NOMO-1 (cell line): ENCODE results near the gene C1QTNF12.
"Not testable (repeated sequence)": the region's sequence is repeated elsewhere in the genome, so short reads cannot be mapped to it uniquely, and the experiment has no call there.

Source experiments
- DNase-seq, 2 experiments: peaks; one replicate each; lab custom pipeline; 2025; ENCODE audit not compliant: unreplicated experiment in 2 of 2; lab: John Stamatoyannopoulos, UW

Gene C1QTNF12

GRCh38 chr1:1259951-1260600 lies 13.6 kb upstream of the C1QTNF12 start:
- DNase-seq, result peak; percentile 70 to 78

DNA sequence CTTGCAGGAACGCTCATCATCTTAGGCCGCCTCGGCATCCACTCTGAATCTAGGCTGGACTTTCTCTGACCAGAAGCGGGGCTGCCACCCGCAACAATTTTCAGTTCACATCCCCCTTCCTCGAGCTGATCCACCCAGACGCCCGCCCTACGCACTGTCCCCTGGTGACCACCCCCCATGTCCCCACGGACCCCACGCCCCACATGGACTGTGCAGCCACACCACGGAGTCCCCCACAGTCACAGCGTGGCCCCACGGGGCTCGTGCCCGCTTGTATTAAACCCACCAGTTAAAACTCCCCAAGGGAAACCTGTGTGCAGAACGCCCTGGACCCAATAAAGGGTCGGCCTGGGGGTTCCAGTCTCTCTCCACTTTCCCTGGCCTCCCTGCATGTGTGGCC lies 13.0 kb upstream of the C1QTNF12 start:
- DNase-seq, result no peak

- DNase-seq, result no peak
Measured at GRCh38 chr1:1259119-1259488, 12.6 kb upstream of the C1QTNF12 start.

GRCh38 chr1:1256956-1257871 lies 10.7 kb upstream of the C1QTNF12 start:
- DNase-seq, result no peak

DNA sequence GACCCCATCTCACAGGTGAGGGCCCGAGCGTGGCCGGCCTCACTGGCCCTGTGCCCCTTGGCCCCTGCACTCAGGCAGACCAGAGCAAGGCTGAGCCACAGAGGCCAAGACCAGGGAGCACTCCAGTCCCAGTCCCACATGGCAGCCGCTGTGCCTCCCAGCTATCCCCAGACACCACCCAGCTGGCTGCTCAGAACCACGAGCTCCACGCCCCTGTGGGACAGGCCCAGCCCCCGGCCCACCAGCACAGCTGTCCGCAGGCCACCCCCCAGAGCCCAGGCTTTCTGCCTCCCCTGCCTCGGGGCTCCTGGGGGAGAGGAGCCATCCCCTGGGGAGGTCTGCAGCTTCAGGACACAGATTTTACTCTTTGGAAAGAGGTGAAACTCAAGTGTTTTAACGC lies 9.1 kb upstream of the C1QTNF12 start:
- no peak for DNase-seq

DNA sequence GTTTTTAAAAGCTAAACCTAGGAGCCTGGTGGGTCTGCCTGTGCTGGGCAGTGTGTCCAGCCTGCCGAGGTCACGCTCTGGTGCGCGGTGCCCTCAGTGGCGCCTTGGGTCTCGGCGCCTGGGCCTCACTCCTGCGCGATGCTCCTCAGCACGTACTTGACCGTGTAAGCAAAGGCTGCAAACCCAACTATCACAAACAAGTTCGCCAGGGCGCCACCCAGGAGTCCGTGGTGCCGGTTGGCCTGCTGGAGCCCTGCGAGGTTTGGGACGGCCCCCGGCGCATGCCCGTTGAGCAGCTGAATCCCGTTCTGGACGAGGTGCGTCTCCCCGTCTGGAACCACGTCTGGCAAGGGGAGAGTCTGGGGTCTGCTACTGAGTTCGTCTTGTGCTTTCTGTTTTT lies 8.6 kb upstream of the C1QTNF12 start:
- no peak for DNase-seq

DNA sequence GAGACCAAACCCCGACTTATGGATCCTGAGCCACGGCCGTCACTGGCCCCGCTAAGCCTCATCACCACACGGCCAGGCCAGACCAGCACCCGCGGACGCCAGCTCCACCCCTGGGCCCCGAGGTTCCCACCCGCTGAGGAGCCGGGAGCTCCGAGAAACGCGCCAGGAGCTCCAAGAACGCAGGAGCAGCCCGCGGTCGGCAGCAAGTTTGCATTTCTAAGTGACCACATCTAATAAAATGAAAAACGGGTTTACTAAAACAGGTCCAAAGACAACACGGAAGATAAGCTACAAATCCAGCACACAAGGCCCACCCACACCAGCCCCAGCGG lies 8.1 kb upstream of the C1QTNF12 start:
- no peak for DNase-seq

- DNase-seq, result no peak
Measured at GRCh38 chr1:1253972-1254666, 7.6 kb upstream of the C1QTNF12 start.

DNA sequence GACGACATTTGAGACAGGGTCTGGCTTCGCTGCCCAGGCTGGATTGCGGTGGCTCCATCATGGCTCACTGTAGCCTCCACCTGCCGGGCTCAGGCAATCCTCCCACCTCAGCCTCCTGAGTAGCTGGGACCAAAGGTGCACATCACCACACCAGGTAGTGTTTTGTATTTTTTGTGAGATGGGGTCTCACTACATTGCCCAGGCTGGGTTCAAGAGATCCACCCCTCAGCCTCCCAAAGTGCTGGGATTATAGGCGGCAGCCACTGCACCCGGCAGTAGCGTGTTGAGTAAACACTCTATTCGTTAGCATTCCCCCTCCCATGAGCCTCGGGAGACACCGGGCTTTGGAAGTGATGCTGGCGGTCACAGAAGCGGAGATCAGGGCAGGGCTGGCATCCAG lies 6.8 kb upstream of the C1QTNF12 start:
- DNase-seq, result no peak

DNA sequence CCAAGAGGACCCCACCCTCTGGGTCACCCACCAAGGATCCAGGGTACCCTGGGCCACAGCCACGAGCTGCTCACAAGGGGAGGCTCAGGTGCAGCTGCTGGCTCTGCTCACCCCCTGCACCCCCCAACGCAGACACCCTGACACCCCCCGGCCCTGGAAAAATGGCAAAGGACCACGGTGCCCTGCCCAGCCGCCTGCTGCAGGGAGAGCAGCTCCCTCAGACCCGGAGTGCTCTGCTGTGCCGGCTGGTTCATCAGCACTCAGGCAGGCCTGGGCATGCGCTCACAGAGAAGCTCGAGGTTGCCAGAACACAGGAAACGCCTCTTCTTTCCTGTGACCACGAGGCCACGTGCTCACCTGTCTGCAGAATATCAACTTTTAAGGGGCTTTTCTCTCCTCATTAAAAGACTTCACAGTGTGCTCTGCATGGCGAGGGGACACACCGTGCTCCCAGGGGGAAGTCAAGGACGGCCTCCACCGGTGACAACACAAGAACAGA lies 4.3 kb upstream of the C1QTNF12 start:
- DNase-seq, result no peak

DNA sequence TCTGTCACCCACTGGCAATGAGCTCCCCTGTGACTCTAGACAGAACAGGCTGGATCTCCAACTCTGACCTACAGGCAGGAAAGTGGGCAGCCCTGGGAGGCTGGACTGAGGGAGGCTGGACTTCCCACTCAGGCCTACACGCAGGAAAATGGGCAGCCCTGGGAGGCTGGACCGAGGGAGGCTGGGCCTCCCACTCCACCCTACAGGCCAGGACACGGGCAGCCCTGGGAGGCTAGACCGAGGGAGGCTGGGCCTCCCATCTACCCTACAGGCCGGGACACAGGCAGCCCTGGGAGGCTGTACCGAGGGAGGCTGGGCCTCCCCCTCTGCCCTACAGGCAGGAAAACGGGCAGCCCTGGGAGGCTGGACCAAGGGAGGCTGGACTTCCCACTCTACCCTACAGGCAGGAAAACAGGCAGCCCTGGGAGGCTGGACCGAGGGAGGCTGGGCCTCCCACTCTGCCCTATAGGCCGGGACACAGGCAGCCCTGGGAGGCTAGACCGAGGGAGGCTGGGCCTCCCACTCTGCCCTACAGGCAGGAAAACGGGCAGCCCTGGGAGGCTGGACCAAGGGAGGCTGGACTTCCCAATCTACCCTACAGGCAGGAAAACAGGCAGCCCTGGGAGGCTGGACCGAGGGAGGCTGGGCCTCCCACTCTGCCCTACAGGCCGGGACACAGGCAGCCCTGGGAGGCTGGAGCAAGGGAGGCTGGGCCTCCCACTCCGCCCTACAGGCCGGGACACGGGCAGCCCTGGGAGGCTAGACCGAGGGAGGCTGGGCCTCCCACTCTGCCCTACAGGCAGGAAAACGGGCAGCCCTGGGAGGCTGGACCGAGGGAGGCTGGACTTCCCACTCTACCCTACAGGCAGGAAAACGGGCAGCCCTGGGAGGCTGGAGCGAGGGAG lies 1.7 kb upstream of the C1QTNF12 start:
- not testable (repeated sequence) for DNase-seq

DNA sequence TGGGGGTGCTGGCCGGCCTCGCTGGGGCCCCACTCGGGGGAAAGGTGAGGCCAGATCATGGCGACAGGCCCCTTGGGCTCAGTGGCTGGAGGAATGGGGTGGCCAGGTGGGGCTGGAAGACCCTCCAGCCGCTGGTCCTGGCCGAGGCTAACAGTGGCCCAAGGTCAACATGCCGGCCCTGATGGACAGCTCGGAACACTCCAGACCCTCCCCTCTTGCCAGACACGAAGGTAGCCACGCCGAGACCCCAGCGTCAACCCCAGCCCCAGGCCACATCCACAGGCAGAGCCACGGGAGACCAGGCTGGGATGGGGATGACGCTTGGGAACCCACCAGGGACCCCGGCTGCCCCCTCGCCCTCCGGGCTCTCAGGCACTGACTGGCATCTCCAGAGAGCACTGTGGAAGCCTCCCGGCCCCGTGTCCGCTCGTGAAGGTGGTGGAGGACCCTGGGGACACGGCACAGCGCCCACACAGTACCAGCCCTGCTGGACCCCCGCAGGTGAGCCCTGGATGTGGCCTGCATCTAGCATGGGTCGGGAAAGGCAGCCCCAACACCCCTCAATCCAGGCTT lies 905 bp upstream of the C1QTNF12 start:
- no peak for DNase-seq

DNA sequence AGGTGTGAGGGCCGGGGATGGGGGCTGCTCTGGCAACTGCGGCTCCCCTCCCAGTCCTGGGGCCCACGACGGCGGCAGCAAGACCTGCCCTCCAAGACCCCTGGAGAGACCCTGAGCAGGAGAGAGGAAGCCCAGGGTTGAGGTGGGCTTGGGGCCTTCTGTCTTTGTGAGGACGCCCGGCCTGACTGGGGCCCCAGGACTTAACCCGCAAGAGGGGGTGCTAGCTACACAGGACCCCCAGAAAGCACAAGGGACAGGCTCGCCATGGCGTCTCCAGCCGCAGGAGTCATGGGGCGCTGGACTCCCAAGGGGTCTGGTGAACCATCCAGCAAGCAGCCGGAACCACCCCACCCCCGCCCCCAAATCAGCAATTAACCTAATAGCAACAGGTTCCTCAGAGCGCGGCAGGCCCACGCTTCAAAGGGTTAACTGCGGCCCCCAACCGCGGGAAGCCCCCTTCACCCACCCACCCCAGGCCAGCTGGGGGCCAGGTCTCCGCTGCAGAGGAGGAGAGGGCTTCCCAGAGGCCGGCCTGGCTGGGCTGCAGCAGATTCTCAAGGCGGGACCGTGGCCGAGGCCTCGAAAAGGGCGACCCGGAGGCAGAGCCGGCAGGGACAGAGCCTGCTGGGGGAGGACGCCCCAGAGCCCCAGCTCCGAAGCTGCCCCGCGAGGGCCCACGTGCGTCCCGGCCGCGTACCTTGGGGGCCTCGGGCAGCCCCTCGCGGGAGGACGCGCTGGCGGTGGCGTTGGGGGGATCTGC lies 525 bp downstream of the C1QTNF12 start:
- DNase-seq, result no peak

GRCh38 chr1:1245178-1245816 lies 1.2 kb downstream of the C1QTNF12 start:
- no peak for DNase-seq

- no peak for DNase-seq
Measured at GRCh38 chr1:1244192-1244811, 2.2 kb downstream of the C1QTNF12 start.

DNA sequence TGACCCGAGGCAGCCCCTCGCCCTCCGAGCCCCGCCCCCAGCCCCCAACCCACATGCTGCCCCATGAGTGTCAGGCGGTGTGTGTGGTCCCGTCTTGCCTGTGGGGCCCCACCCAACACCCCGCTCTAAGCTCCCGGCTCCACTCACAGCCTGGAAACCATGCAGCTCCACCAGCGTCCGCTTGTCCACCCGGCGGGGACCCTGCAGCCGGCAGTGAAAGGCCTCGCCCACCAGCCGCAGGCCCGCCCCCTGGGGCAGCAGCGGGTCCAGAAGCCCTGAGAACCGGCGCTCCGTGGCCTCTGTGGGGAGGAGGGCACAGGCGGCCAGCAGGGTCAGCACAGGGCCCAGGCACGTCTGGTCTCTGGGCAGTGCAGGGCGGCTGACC lies 2.7 kb downstream of the C1QTNF12 start:
- no peak for DNase-seq

DNA sequence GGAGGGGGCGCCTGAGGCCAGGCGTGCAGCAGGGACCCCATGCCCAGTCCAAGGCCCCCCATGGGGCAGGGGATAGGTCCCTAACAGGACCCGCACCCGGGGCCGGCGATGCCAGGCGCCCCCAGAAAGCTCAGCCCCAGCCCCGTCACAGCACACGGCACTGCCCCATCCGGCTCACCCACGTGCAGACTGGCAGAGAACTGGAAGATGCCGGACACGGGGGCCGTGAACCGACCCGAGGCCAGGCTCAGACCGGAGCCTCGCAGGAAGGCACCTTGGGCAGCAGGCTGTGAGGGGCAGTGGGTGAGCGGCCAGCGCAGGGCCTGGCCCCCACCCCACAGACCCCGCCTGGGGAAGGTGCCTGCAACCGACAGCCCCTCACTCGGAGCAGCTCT lies 3.3 kb downstream of the C1QTNF12 start:
- no peak for DNase-seq

DNA sequence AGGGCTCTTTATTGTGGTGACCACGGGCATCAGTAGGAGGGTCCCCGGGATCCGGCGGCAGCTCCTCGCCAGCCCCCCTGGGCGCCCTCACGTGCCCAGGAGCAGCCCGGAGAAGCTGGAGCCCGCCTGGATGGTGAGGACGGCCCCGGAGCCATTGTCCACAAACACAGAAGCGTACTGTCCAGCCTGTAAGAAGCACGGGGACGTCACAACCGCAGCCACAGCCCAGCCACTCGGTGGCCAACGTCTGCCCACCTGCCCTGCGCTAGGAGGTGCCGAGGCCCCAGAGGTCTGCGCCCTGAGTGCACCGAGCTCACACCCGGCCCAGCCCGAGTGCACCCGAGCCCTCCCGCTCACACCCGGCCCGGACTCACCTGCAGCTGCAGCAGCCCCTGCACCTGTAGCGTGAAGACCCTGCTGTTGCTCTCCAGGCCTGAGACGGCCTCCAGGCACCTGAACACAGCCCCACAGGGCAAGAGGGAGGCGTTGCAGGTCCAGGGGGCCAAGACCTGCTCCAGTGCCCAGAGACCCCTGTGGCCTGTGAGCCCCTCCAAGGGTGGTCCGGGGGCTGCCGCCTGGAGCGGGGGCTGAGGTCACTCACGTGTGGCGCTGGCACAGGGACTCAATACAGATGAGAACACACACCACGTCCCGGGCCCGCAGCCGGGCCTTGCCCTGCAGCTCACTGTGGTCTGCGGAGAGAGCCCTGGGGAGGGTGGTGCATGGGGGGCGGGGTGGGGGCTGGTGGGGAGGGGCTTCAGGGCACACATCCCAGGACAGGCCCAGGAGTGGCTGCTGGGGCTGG lies 3.9 kb downstream of the C1QTNF12 start:
- no peak for DNase-seq
